HepG2 (cell line): ENCODE results near the gene DTWD2. TPM values are rescaled to one million over a fixed set of nuclear protein-coding genes. Genes with fewer than 3 reads are reported as not detected.

Experiments used
- CC2D1A ChIP-seq: sonication (generic); formaldehyde crosslinking; IDR thresholded peaks from 2 replicates; pipeline ENCODE4 v1.8.1; 2023; ENCODE audit warnings: mild to moderate bottlenecking, missing genetic modification reagents
- KDM6A ChIP-seq: IDR thresholded peaks from 2 replicates; pipeline ENCODE4 v1.6.1; 2016; ENCODE audit warnings: low read depth
- MATR3 ChIP-seq: sonication (generic); formaldehyde crosslinking; IDR thresholded peaks from 2 replicates; pipeline ENCODE4 v1.4.0; 2020; ENCODE audit warnings: missing genetic modification reagents
- MTF2 ChIP-seq: sonication (generic); formaldehyde crosslinking; IDR thresholded peaks from 2 replicates; pipeline ENCODE4 v1.5.0; 2020; ENCODE audit warnings: missing genetic modification reagents, borderline replicate concordance
- NFE2L1 ChIP-seq: sonication (generic); formaldehyde crosslinking; IDR thresholded peaks from 2 replicates; pipeline ENCODE4 v1.4.0; 2020; ENCODE audit warnings: missing genetic modification reagents, mild to moderate bottlenecking, borderline replicate concordance
- PHF21A ChIP-seq: sonication (generic); formaldehyde crosslinking; IDR thresholded peaks from 2 replicates; pipeline ENCODE4 v1.5.0; 2020; ENCODE audit warnings: mild to moderate bottlenecking, missing genetic modification reagents
- PHF5A ChIP-seq: IDR thresholded peaks from one replicate; pipeline ENCODE4 v1.6.1; 2018; ENCODE audit warnings: low read depth, missing genetic modification reagents; ENCODE audit not compliant: unreplicated experiment
- PRPF4 ChIP-seq: fragments of 200-400 bp; formaldehyde crosslinking; IDR thresholded peaks from 2 replicates; pipeline ENCODE4 v1.6.1; 2016; ENCODE audit warnings: low read length, low read depth; ENCODE audit not compliant: poor library complexity, severe bottlenecking
- RFXANK ChIP-seq: IDR thresholded peaks from 2 replicates; pipeline ENCODE4 v1.6.1; 2016
- RXRB ChIP-seq: IDR thresholded peaks from 2 replicates; pipeline ENCODE4 v1.6.1; 2016; ENCODE audit warnings: borderline replicate concordance, missing genetic modification reagents, missing compliant biosample characterization
- SMARCC2 ChIP-seq: fragments of 450-650 bp; IDR thresholded peaks from 2 replicates; pipeline ENCODE4 v1.6.1; 2017; ENCODE audit warnings: antibody characterized with exemption, mild to moderate bottlenecking
- SNAPC2 ChIP-seq: sonication (generic); formaldehyde crosslinking; IDR thresholded peaks from 2 replicates; pipeline ENCODE4 v1.8.1; 2022; ENCODE audit warnings: mild to moderate bottlenecking, missing genetic modification reagents
- SRF ChIP-seq: IDR thresholded peaks from 2 replicates; pipeline ENCODE4 v1.6.1; 2011; ENCODE audit warnings: mild to moderate bottlenecking, low read depth, low read length, moderate library complexity
- TBX2 ChIP-seq: sonication (generic); formaldehyde crosslinking; IDR thresholded peaks from 2 replicates; pipeline ENCODE4 v1.5.0; 2020; ENCODE audit warnings: missing genetic modification reagents, mild to moderate bottlenecking, borderline replicate concordance
- TGIF2 ChIP-seq: IDR thresholded peaks from 2 replicates; pipeline ENCODE4 v1.6.1; 2016; ENCODE audit warnings: control low read depth, missing compliant biosample characterization
- ZBTB8A ChIP-seq: sonication (generic); formaldehyde crosslinking; IDR thresholded peaks from 2 replicates; pipeline ENCODE4 v1.4.0; 2020; ENCODE audit warnings: mild to moderate bottlenecking, low read depth, missing genetic modification reagents, borderline replicate concordance
- ZNF136 ChIP-seq: sonication (generic); formaldehyde crosslinking; IDR thresholded peaks from 2 replicates; pipeline ENCODE4 v1.8.1; 2022; ENCODE audit warnings: low read depth, mild to moderate bottlenecking, moderate library complexity, missing genetic modification reagents
- ZNF180 ChIP-seq: sonication (generic); formaldehyde crosslinking; IDR thresholded peaks from 2 replicates; pipeline ENCODE4 v1.4.0; 2020; ENCODE audit warnings: low read depth, missing genetic modification reagents, borderline replicate concordance
- ZNF33B ChIP-seq: sonication (generic); formaldehyde crosslinking; IDR thresholded peaks from 2 replicates; pipeline ENCODE4 v1.5.1; 2020; ENCODE audit warnings: mild to moderate bottlenecking, missing genetic modification reagents
- ZNF572 ChIP-seq: sonication (generic); formaldehyde crosslinking; IDR thresholded peaks from 2 replicates; pipeline ENCODE4 v1.5.1; 2020; ENCODE audit warnings: mild to moderate bottlenecking, missing genetic modification reagents
- ZNF737 ChIP-seq: sonication (generic); formaldehyde crosslinking; IDR thresholded peaks from 2 replicates; pipeline ENCODE4 v1.5.0; 2020; ENCODE audit warnings: missing genetic modification reagents, mild to moderate bottlenecking, borderline replicate concordance
- ZSCAN20 ChIP-seq: sonication (generic); formaldehyde crosslinking; IDR thresholded peaks from 2 replicates; pipeline ENCODE4 v1.4.0; 2020; ENCODE audit warnings: missing genetic modification reagents, mild to moderate bottlenecking, borderline replicate concordance
- ZSCAN31 ChIP-seq: sonication (generic); formaldehyde crosslinking; IDR thresholded peaks from 2 replicates; pipeline ENCODE4 v1.5.0; 2020; ENCODE audit warnings: low read depth, mild to moderate bottlenecking, missing genetic modification reagents
- polyA plus RNA-seq, 8 experiments: library from polyadenylated mRNA; depleted of rRNA in 3 of 8; stranded (reverse) in 7 of 8; unstranded in 1 of 8; fragments of >200 nt; fragmentation: Illumina TruSeq in 4 of 8; extraction: Trizol in 4 of 8; gene quantifications; 2 replicates each; pipeline versions ENCODE4 v1.2.1 to v1.2.3, GENCODE V29; 2011 to 2016; ENCODE audit warnings: low read depth in 4 of 8, missing spikeins in 1 of 8, mixed read lengths in 1 of 8; ENCODE audit not compliant: insufficient read depth in 1 of 8
- total RNA-seq, 5 experiments: library from RNA; depleted of rRNA; stranded (reverse); fragments of >200 nt; fragmentation: Illumina TruSeq; extraction: Trizol; gene quantifications; 2 replicates each; pipeline ENCODE4 v1.2.3, GENCODE V29; 2016; ENCODE audit warnings: low read depth in 1 of 5
- TF ChIP-seq, protein P1 (sequence below): sonication (generic); formaldehyde crosslinking; IDR thresholded peaks from 2 replicates; pipeline ENCODE4 v1.4.0; 2020; ENCODE audit warnings: missing genetic modification reagents
- TF ChIP-seq, protein P2 (sequence below): IDR thresholded peaks from 2 replicates; pipeline ENCODE4 v1.6.1; 2016; ENCODE audit warnings: low read depth, control low read depth
- TF ChIP-seq, protein P3 (sequence below): sonication (generic); formaldehyde crosslinking; conservative IDR thresholded peaks from 2 replicates; pipeline ENCODE4 v1.8.1; 2023; ENCODE audit warnings: missing genetic modification reagents

DTWD2 gene
- total and polyA plus RNA-seq, 2 of the 13 experiments (the other 11 are each of a cell fraction or from before 2014, with no cell fraction given): 1.6 to 6.0 TPM

DNA sequence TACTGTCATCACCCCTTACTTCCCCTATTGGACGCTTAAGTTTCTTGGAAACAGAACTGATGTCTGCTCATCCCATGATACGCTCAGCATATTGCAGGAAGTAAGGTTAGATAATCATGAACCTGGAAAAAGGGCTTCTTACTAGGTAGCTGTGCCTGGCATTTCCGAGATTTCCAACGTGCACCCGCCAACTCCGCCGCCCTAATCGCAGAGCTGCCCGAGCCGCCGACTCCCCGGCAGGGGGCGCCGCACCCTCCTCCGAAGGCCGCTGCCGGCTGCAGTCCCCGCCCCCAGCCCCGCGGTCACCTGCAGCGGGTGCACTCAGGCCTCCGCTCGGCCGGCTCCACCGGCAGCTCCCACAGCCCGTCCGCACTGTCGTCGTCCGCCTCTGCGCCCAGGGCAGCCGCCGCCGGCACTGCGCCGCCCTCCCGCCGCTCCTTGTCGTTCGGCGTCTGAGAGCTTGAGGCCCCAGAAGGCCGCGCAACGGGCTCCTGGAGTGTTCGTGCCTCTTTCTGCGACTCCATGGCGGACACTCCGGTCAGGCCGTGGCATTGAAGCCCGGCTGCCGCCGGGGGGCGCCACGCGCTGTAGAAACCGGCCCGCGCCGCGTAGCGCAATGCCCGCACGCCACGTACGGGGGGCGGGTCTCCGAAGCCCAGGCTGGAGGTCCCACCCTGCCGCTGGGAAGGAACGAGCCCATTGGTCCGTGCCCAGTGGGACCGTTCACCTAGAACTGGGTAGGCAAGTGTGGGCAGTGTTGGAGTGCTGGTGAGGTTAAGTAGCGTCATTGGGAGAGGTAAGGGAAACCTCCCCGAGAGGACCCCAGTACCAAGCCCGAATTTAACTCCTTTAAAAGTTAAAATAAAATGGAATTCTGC is at the start of gene DTWD2 (continued):
- peak; percentile 86; the same call in 1 of the 2 replicates for TF ChIP-seq TBX2 (CRISPR knock-in tag)
- TF ChIP-seq, protein P1, sequence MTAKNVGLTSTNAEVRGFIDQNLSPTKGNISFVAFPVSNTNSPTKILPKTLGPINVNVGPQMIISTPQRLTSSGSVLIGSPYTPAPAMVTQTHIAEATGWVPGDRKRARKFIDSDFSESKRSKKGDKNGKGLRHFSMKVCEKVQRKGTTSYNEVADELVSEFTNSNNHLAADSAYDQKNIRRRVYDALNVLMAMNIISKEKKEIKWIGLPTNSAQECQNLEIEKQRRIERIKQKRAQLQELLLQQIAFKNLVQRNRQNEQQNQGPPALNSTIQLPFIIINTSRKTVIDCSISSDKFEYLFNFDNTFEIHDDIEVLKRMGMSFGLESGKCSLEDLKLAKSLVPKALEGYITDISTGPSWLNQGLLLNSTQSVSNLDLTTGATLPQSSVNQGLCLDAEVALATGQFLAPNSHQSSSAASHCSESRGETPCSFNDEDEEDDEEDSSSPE: peak; percentile 69
- TF ChIP-seq KDM6A (CRISPR knock-in tag): no peak
- peak; percentile 63; the same call in 1 of the 2 replicates for TF ChIP-seq ZSCAN31 (CRISPR knock-in tag)
- 0 out of 2 replicates have a peak, but pooled peaks have one; percentile 72 for TF ChIP-seq SNAPC2 (CRISPR knock-in tag)
- no peak for TF ChIP-seq SMARCC2
- no peak for TF ChIP-seq CC2D1A (CRISPR knock-in tag)
- 0 out of 2 replicates have a peak, but pooled peaks have one; percentile 21 for TF ChIP-seq ZSCAN20 (CRISPR knock-in tag)
- peak; percentile 59; the same call in 1 of the 2 replicates for TF ChIP-seq RXRB (CRISPR knock-in tag)
- TF ChIP-seq SRF: no peak
- no peak for TF ChIP-seq ZNF572 (CRISPR knock-in tag)
- no peak for TF ChIP-seq PRPF4
- TF ChIP-seq, protein P2, sequence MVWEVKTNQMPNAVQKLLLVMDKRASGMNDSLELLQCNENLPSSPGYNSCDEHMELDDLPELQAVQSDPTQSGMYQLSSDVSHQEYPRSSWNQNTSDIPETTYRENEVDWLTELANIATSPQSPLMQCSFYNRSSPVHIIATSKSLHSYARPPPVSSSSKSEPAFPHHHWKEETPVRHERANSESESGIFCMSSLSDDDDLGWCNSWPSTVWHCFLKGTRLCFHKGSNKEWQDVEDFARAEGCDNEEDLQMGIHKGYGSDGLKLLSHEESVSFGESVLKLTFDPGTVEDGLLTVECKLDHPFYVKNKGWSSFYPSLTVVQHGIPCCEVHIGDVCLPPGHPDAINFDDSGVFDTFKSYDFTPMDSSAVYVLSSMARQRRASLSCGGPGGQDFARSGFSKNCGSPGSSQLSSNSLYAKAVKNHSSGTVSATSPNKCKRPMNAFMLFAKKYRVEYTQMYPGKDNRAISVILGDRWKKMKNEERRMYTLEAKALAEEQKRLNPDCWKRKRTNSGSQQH: no peak; the same call in 1 of the 2 replicates
- TF ChIP-seq ZBTB8A: no peak
- no peak for TF ChIP-seq ZNF33B (CRISPR knock-in tag)
- no peak for TF ChIP-seq ZNF737
- no peak for TF ChIP-seq MATR3
- no peak; the same call in 1 of the 2 replicates for TF ChIP-seq RFXANK (CRISPR knock-in tag)
- TF ChIP-seq NFE2L1: no peak
- peak; percentile 85 for TF ChIP-seq PHF21A (CRISPR knock-in tag)
- 0 out of 2 replicates have a peak, but pooled peaks have one; percentile 34 for TF ChIP-seq ZNF136
- peak; percentile 77 for TF ChIP-seq PHF5A (CRISPR knock-in tag)
- peak; percentile 26; the same call in 1 of the 2 replicates for TF ChIP-seq MTF2 (CRISPR knock-in tag)
- TF ChIP-seq, protein P3, sequence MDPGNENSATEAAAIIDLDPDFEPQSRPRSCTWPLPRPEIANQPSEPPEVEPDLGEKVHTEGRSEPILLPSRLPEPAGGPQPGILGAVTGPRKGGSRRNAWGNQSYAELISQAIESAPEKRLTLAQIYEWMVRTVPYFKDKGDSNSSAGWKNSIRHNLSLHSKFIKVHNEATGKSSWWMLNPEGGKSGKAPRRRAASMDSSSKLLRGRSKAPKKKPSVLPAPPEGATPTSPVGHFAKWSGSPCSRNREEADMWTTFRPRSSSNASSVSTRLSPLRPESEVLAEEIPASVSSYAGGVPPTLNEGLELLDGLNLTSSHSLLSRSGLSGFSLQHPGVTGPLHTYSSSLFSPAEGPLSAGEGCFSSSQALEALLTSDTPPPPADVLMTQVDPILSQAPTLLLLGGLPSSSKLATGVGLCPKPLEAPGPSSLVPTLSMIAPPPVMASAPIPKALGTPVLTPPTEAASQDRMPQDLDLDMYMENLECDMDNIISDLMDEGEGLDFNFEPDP: no peak
- peak; percentile 81 for TF ChIP-seq TGIF2
- TF ChIP-seq ZNF180 (CRISPR knock-in tag): no peak
